Activated CD4-positive, alpha-beta T cell treated with anti-CD3 and anti-CD28 coated beads, Interleukin-2, amount 10 ng/mL, durations not matched to agents 7 days and 5 days (primary cell): ENCODE results near the gene MAP1LC3B2. TPM values are rescaled to one million over a fixed set of nuclear protein-coding genes. Genes with fewer than 3 reads are reported as not detected.
A peak's percentile ranks its signal among the peaks of the same experiment; 100 is the strongest.
"Not testable (repeated sequence)": the region's sequence is repeated elsewhere in the genome, so short reads cannot be mapped to it uniquely, and the experiment has no call there.

ENCODE experiments used
- CTCF ChIA-PET: fragments of 350-600 bp; sonication (Branson Sonifier 250); formaldehyde crosslinking; loops from one replicate; lab custom pipeline; 2021; ENCODE audit warnings: antibody characterized with exemption; lab: Charles Lee
- POLR2A ChIA-PET: fragments of 350-600 bp; sonication (Branson Sonifier 250); formaldehyde crosslinking; loops from one replicate; lab custom pipeline; 2021; ENCODE audit warnings: antibody characterized with exemption; lab: Charles Lee
- DNase-seq: peaks from one replicate; pipeline ENCODE4 v3.0.0-alpha.2; 2020
- H3K27ac Mint-ChIP-seq: one replicate; pipeline ENCODE4 v1.8.0; 2021; ENCODE audit warnings: mild to moderate bottlenecking, moderate library complexity, mixed read lengths
- H3K27me3 Mint-ChIP-seq: one replicate; pipeline ENCODE4 v1.8.0; 2021; ENCODE audit warnings: mixed read lengths
- H3K36me3 Mint-ChIP-seq: one replicate; pipeline ENCODE4 v1.8.0; 2021; ENCODE audit warnings: low read depth, mixed read lengths
- H3K4me1 Mint-ChIP-seq: one replicate; pipeline ENCODE4 v1.8.0; 2021; ENCODE audit warnings: mixed read lengths
- H3K4me3 Mint-ChIP-seq: one replicate; pipeline ENCODE4 v1.8.0; 2021; ENCODE audit warnings: mild to moderate bottlenecking, moderate library complexity, mixed read lengths
- H3K9me3 Mint-ChIP-seq: one replicate; pipeline ENCODE4 v1.8.0; 2021; ENCODE audit warnings: mixed read lengths
- total RNA-seq, 2 experiments: library from RNA; stranded (reverse); gene quantifications; one replicate each; pipeline ENCODE4 v1.2.3, GENCODE V29; 2021

Gene MAP1LC3B2
- total RNA-seq, 2 experiments from 2014 or later: 1.0 to 1.5 TPM

GRCh38 chr12:116552773-116553373 lies 6.3 kb upstream of the MAP1LC3B2 start:
- no peak for DNase-seq
- peaks cover 5% of the 10 kb centered on the region for H3K9me3 Mint-ChIP-seq
- peaks cover 25% of the 10 kb centered on the region for H3K4me1 Mint-ChIP-seq
- H3K27me3 Mint-ChIP-seq: peaks cover 4% of the 10 kb centered on the region
- H3K27ac Mint-ChIP-seq: no peak overlapping the region
- no peak overlapping the region for H3K4me3 Mint-ChIP-seq
- ChIA-PET POLR2A (no interaction called here), CTCF (interaction anchor here (1.0 kb wide), 1 partner anchor 11 kb away, joined by 3 read pairs; no protein-coding TSS in a partner anchor)
- H3K36me3 Mint-ChIP-seq: peaks cover 7% of the 10 kb centered on the region

- H3K27ac Mint-ChIP-seq: peak overlapping the region; percentile 31
- H3K4me3 Mint-ChIP-seq: no peak overlapping the region
- ChIA-PET CTCF (interaction anchor here (1.0 kb wide), 1 partner anchor 11 kb away, joined by 4 read pairs; no protein-coding TSS in a partner anchor), POLR2A (no interaction called here)
- peaks cover 4% of the 10 kb centered on the region for H3K27me3 Mint-ChIP-seq
- peaks cover 5% of the 10 kb centered on the region for H3K9me3 Mint-ChIP-seq
- DNase-seq: no peak
- H3K36me3 Mint-ChIP-seq: peaks cover 7% of the 10 kb centered on the region
- peaks cover 51% of the 10 kb centered on the region for H3K4me1 Mint-ChIP-seq
These were observed 2.7 kb upstream of the MAP1LC3B2 start for GRCh38 chr12:116556356-116556952.

GRCh38 chr12:116556964-116557698 lies 2.0 kb upstream of the MAP1LC3B2 start:
- Mint-ChIP-seq H3K4me1 (peaks cover 57% of the 10 kb centered on the region), H3K9me3 (peaks cover 7% of the 10 kb centered on the region), H3K27me3 (peaks cover 4% of the 10 kb centered on the region), H3K4me3 (no peak overlapping the region), H3K27ac (peak overlapping the region; percentile 77), H3K36me3 (peaks cover 7% of the 10 kb centered on the region)
- ChIA-PET POLR2A (no interaction called here), CTCF (interaction anchor here (1.0 kb wide), 1 partner anchor 12 kb away, joined by 4 read pairs; no protein-coding TSS in a partner anchor)
- DNase-seq: no peak

- ChIA-PET CTCF (interaction anchor here (0.8 to 1.7 kb wide), 6 partner anchors 8 to 42 kb away, joined by 3 to 5 read pairs (median 4); no protein-coding TSS in a partner anchor), POLR2A (interaction anchor here (0.5 to 1.4 kb wide), 3 partner anchors 8 to 54 kb away, joined by 3 to 4 read pairs (median 3); no protein-coding TSS in a partner anchor)
- DNase-seq: no peak
- H3K36me3 Mint-ChIP-seq: peaks cover 12% of the 10 kb centered on the region
- H3K4me1 Mint-ChIP-seq: peaks cover 57% of the 10 kb centered on the region
- H3K9me3 Mint-ChIP-seq: peaks cover 14% of the 10 kb centered on the region
- peak overlapping the region; percentile 68 for H3K4me3 Mint-ChIP-seq
- peak overlapping the region; percentile 99 for H3K27ac Mint-ChIP-seq
- peaks cover 4% of the 10 kb centered on the region for H3K27me3 Mint-ChIP-seq
These were observed 660 bp upstream of the MAP1LC3B2 start for GRCh38 chr12:116558280-116559161.

GRCh38 chr12:116561181-116561821 lies 2.1 kb downstream of the MAP1LC3B2 start:
- Mint-ChIP-seq H3K27me3 (peaks cover 2% of the 10 kb centered on the region), H3K36me3 (peaks cover 28% of the 10 kb centered on the region), H3K4me3 (no peak overlapping the region), H3K9me3 (peaks cover 33% of the 10 kb centered on the region), H3K27ac (peak overlapping the region; percentile 64), H3K4me1 (peaks cover 50% of the 10 kb centered on the region)
- CTCF ChIA-PET: interaction anchor here (0.6 to 3.3 kb wide), 4 partner anchors 12 to 37 kb away, joined by 3 to 13 read pairs (median 4); no protein-coding TSS in a partner anchor
- POLR2A ChIA-PET: no interaction called here
- no peak for DNase-seq

GRCh38 chr12:116562090-116562489 lies 2.9 kb downstream of the MAP1LC3B2 start:
- H3K4me1 Mint-ChIP-seq: peaks cover 43% of the 10 kb centered on the region
- peaks cover 22% of the 10 kb centered on the region for H3K36me3 Mint-ChIP-seq
- H3K4me3 Mint-ChIP-seq: no peak overlapping the region
- no peaks in the 10 kb centered on the region for H3K27me3 Mint-ChIP-seq
- DNase-seq: no peak
- CTCF ChIA-PET: interaction anchor here (1.2 to 3.3 kb wide), 3 partner anchors 18 to 38 kb away, joined by 3 to 13 read pairs (median 5); no protein-coding TSS in a partner anchor
- POLR2A ChIA-PET: no interaction called here
- H3K9me3 Mint-ChIP-seq: peaks cover 31% of the 10 kb centered on the region
- H3K27ac Mint-ChIP-seq: no peak overlapping the region

GRCh38 chr12:116563262-116563661 lies 4.1 kb downstream of the MAP1LC3B2 start:
- Mint-ChIP-seq H3K9me3 (peaks cover 31% of the 10 kb centered on the region), H3K27ac (no peak overlapping the region), H3K4me1 (peaks cover 34% of the 10 kb centered on the region), H3K27me3 (no peaks in the 10 kb centered on the region), H3K36me3 (peaks cover 20% of the 10 kb centered on the region), H3K4me3 (no peak overlapping the region)
- ChIA-PET POLR2A (no interaction called here), CTCF (interaction anchor here (1.4 to 1.8 kb wide), 2 partner anchors 24 to 238 kb away, joined by 3 to 4 read pairs; no protein-coding TSS in a partner anchor)
- no peak for DNase-seq

- no peak for DNase-seq
- Mint-ChIP-seq H3K9me3 (peaks cover 33% of the 10 kb centered on the region), H3K27me3 (no peaks in the 10 kb centered on the region), H3K27ac (no peak overlapping the region), H3K4me3 (no peak overlapping the region), H3K4me1 (peaks cover 26% of the 10 kb centered on the region), H3K36me3 (peaks cover 20% of the 10 kb centered on the region)
- ChIA-PET POLR2A (interaction anchor here (0.7 kb wide), 1 partner anchor 133 kb away, joined by 3 read pairs; no protein-coding TSS in a partner anchor), CTCF (interaction anchor here (0.6 to 1.8 kb wide), 3 partner anchors 16 to 55 kb away, joined by 3 to 4 read pairs (median 3); no protein-coding TSS in a partner anchor)
These were observed 4.9 kb downstream of the MAP1LC3B2 start for GRCh38 chr12:116564080-116564479.

- POLR2A ChIA-PET, H3K4me3 Mint-ChIP-seq, DNase-seq, CTCF ChIA-PET, H3K27ac Mint-ChIP-seq, H3K27me3 Mint-ChIP-seq: not testable (repeated sequence)
- H3K36me3 Mint-ChIP-seq: peaks cover 20% of the 10 kb centered on the region
- peaks cover 33% of the 10 kb centered on the region for H3K9me3 Mint-ChIP-seq
- H3K4me1 Mint-ChIP-seq: peaks cover 16% of the 10 kb centered on the region
These were observed 6.0 kb downstream of the MAP1LC3B2 start for GRCh38 chr12:116565221-116565620.

GRCh38 chr12:116565963-116566362 lies 6.8 kb downstream of the MAP1LC3B2 start:
- Mint-ChIP-seq H3K9me3 (peaks cover 35% of the 10 kb centered on the region), H3K4me3 (no peak overlapping the region), H3K4me1 (peaks cover 8% of the 10 kb centered on the region), H3K27ac (no peak overlapping the region), H3K36me3 (peaks cover 23% of the 10 kb centered on the region), H3K27me3 (no peaks in the 10 kb centered on the region)
- POLR2A ChIA-PET: no interaction called here
- no peak for DNase-seq
- CTCF ChIA-PET: no interaction called here

GRCh38 chr12:116568203-116568602 lies 9.0 kb downstream of the MAP1LC3B2 start:
- H3K4me1 Mint-ChIP-seq: no peaks in the 10 kb centered on the region
- DNase-seq: no peak
- H3K9me3 Mint-ChIP-seq: peaks cover 28% of the 10 kb centered on the region
- H3K4me3 Mint-ChIP-seq: no peak overlapping the region
- H3K36me3 Mint-ChIP-seq: peaks cover 22% of the 10 kb centered on the region
- no peak overlapping the region for H3K27ac Mint-ChIP-seq
- CTCF ChIA-PET: interaction anchor here (0.5 to 1.1 kb wide), 2 partner anchors 9 to 291 kb away, joined by 3 read pairs; partner anchors contain the start of gene MAP1LC3B2
- POLR2A ChIA-PET: no interaction called here
- no peaks in the 10 kb centered on the region for H3K27me3 Mint-ChIP-seq
